BJ (cell line): ENCODE measurements around the gene SH2B2. TPM values are rescaled to one million over a fixed set of nuclear protein-coding genes. Genes with fewer than 3 reads are reported as not detected.

ENCODE experiments used
- CTCF ChIA-PET: fragments of 350-600 bp; formaldehyde crosslinking; extraction: SDS; loops from one replicate; lab custom pipeline; 2021; ENCODE audit warnings: antibody characterized with exemption, inconsistent platforms; lab: Yijun Ruan, JAX
- POLR2A ChIA-PET: fragments of 300-600 bp; sonication (Branson Sonifier 250); formaldehyde crosslinking; extraction: SDS; loops from one replicate; lab custom pipeline; 2021; ENCODE audit warnings: antibody characterized with exemption; lab: Charles Lee
- DNase-seq: peaks from one replicate; pipeline ENCODE4 v3.0.0-alpha.2; 2011; ENCODE audit warnings: low read depth
- H3K27me3 ChIP-seq: 2 replicates; pipeline ENCODE4 v1.6.0; 2011; ENCODE audit warnings: low read length; ENCODE audit not compliant: control insufficient read depth, insufficient read depth
- H3K36me3 ChIP-seq: 2 replicates; pipeline ENCODE4 v1.5.1; 2011; ENCODE audit warnings: low read length; ENCODE audit not compliant: control insufficient read depth, insufficient read depth
- H3K4me3 ChIP-seq: 2 replicates; pipeline ENCODE4 v1.5.1; 2011; ENCODE audit warnings: low read depth, mild to moderate bottlenecking, control low read depth, low read length
- CTCF ChIP-seq: IDR thresholded peaks from 2 replicates; pipeline ENCODE4 v1.5.1; 2011; ENCODE audit warnings: low read depth, mild to moderate bottlenecking, control low read depth, inconsistent platforms, low read length, moderate library complexity; ENCODE audit not compliant: insufficient read depth
- polyA plus RNA-seq: library from polyadenylated mRNA; depleted of rRNA; stranded (reverse); fragments of >200 nt; gene quantifications from 2 replicates; pipeline ENCODE4 v1.2.3, GENCODE V29; 2011

SH2B2 gene
- polyA plus RNA-seq, 1 experiment: 0.58 TPM

- ChIA-PET POLR2A (interaction anchor here (0.6 kb wide), 1 partner anchor 957 kb away, joined by 5 read pairs; the partner anchor contains the start of gene IFT22), CTCF (interaction anchor here (0.8 to 4.6 kb wide), 7 partner anchors 10 to 735 kb away, joined by 3 to 46 read pairs (median 7); partner anchors contain the start of gene PRKRIP1)
- no peak for DNase-seq
These were observed 8.8 kb upstream of the SH2B2 start for GRCh38 chr7:102277901-102278300.

GRCh38 chr7:102279537-102280400 is 6.9 kb upstream of the SH2B2 start:
- ChIA-PET CTCF (interaction anchor here (0.5 to 4.6 kb wide), 10 partner anchors 8 to 736 kb away, joined by 3 to 46 read pairs (median 4); partner anchors contain the start of gene PRKRIP1), POLR2A (no interaction called here)
- Histone ChIP-seq H3K36me3 (no peaks in the 10 kb centered on the region), H3K27me3 (no peaks in the 10 kb centered on the region), H3K4me3 (no peak overlapping the region)
- no peak for DNase-seq
- TF ChIP-seq CTCF: peak; percentile 91

More at GRCh38 chr7:102277901-102278300, 8.8 kb upstream of the SH2B2 start:
- Histone ChIP-seq H3K27me3 (no peaks in the 10 kb centered on the region), H3K36me3 (no peaks in the 10 kb centered on the region), H3K4me3 (no peak overlapping the region)
- TF ChIP-seq CTCF: no peak

- CTCF ChIA-PET: interaction anchor here (0.5 to 4.6 kb wide), 5 partner anchors 10 to 737 kb away, joined by 3 to 46 read pairs (median 4); no protein-coding TSS in a partner anchor
These were observed 6.1 kb upstream of the SH2B2 start for GRCh38 chr7:102280521-102280920.

GRCh38 chr7:102281785-102282184 is 4.9 kb upstream of the SH2B2 start:
- no peak for DNase-seq
- no peaks in the 10 kb centered on the region for H3K27me3 ChIP-seq
- ChIA-PET CTCF (interaction anchor here (0.7 to 4.6 kb wide), 4 partner anchors 10 to 128 kb away, joined by 3 to 46 read pairs (median 4); no protein-coding TSS in a partner anchor), POLR2A (no interaction called here)
- H3K4me3 ChIP-seq: no peak overlapping the region
- no peaks in the 10 kb centered on the region for H3K36me3 ChIP-seq
- TF ChIP-seq CTCF: no peak

More at GRCh38 chr7:102280521-102280920, 6.1 kb upstream of the SH2B2 start:
- no peak for DNase-seq
- H3K4me3 ChIP-seq: no peak overlapping the region
- TF ChIP-seq CTCF: no peak
- POLR2A ChIA-PET: no interaction called here
- H3K36me3 ChIP-seq: no peaks in the 10 kb centered on the region
- no peaks in the 10 kb centered on the region for H3K27me3 ChIP-seq
